Left cardiac atrium (tissue), 2 donors: ENCODE results near the gene EPDR1. TPM values are rescaled to one million over a fixed set of nuclear protein-coding genes. Genes with fewer than 3 reads are reported as not detected.

Source experiments
- total RNA-seq, 2 donors: library from RNA; stranded (reverse); fragmentation: NEBNext Ultra II Directional; extraction: Animal tissue kit (Norgen Biotek cat#: 25700); gene quantifications; one replicate each; pipeline ENCODE4 v1.2.1, GENCODE V29; 2021
- donor health status: DM: no; HTN: yes; CAD: no; lungs with severe emphysema.
- donor health status: DM: yes; HTN: yes; CAD: no.

The EPDR1 gene
- total RNA-seq, 2 donors from 2014 or later = 19.2 to 24.2 TPM

Other genes with a start within 250 kb of the EPDR1 start
- gene GPR141, start 236.9 kb upstream of the EPDR1 start, total RNA-seq = under 1 TPM in 1 of 2 donors, not detected in 1; 0.56 TPM
- gene NME8, start 72.0 kb upstream of the EPDR1 start, total RNA-seq = not detected
- gene SFRP4, start 3.8 kb upstream of the EPDR1 start, total RNA-seq = 1 to 10 TPM; 3.0 to 4.8 TPM